ENCODE results near the gene FAM98A. TPM values are rescaled to one million over a fixed set of nuclear protein-coding genes. Genes with fewer than 3 reads are reported as not detected.

Gene FAM98A
- total and polyA plus RNA-seq, 9 of the 15 experiments (the other 6 are each of a cell fraction or from before 2014, with no cell fraction given), result 16.5 to 238 (median 44.6) TPM

GRCh38 chr2:33603416-33603815 lies 4.3 kb upstream of the FAM98A start:
- ATAC-seq (no peak), FAIRE-seq (no peak), DNase-seq (ENCODE audit: extremely low read depth in 1 of 4, low spot score in 3 of 4) (no peak)
- CTCF ChIA-PET (ENCODE audit: low intra/inter-chr PET ratio), result no interaction called here
- in situ Hi-C loops (cut with MboI) (no loop called here), intact Hi-C loops (cut with micrococcal nuclease) (no loop called here)
- no TSS peak for BruUV-seq (replicated peaks)
- no peak overlapping the region for H2AFZ ChIP-seq (ENCODE audit: low read depth, low read length)
- peaks cover 0 to 8% of the 10 kb centered on the region in 2 experiments; a peak in 1 of 5 replicates for H3K4me1 ChIP-seq (replicated peaks in 1 of 2; ENCODE audit: control insufficient read depth in 2 of 2, insufficient read depth in 2 of 2, low read length in 2 of 2)
- H3K36me3 ChIP-seq (ENCODE audit: control insufficient read depth, insufficient read depth, low read length), result no peaks in the 10 kb centered on the region
- no peaks in the 10 kb centered on the region for H3K9me3 ChIP-seq (replicated peaks; ENCODE audit: control insufficient read depth, insufficient read depth, low read depth, low read length)
- POLR2A ChIA-PET, result no interaction called here
- no peak overlapping the region for H3K9ac ChIP-seq (ENCODE audit: insufficient read depth in 1 of 2, low read depth in 2 of 2, low read length in 2 of 2)
- H3K27me3 ChIP-seq (ENCODE audit: control insufficient read depth in 2 of 2, insufficient read depth in 2 of 2, low read length in 2 of 2), result no peaks in the 10 kb centered on the region
- H3K4me3 ChIP-seq, result no peak overlapping the region
- no peaks in the 10 kb centered on the region for H3K9me1 ChIP-seq (ENCODE audit: control insufficient read depth, insufficient read depth, low read length)
- H4K20me1 ChIP-seq (replicated peaks; ENCODE audit: control insufficient read depth, insufficient read depth, low read length), result no peaks in the 10 kb centered on the region
- 21% methylated on average over 3 of the region's 3 CpGs for WGBS (ENCODE audit: insufficient coverage, low coverage, missing lambda C conversion rate)
- H3K27ac ChIP-seq (ENCODE audit: extremely low read depth, low read depth, low read length), result no peak overlapping the region
- H3K79me2 ChIP-seq (ENCODE audit: control insufficient read depth, insufficient read depth, low read length), result peaks cover 7% of the 10 kb centered on the region
- TF ChIP-seq C11orf30 (IDR thresholded peaks at IDR 0.05; ENCODE audit: low read depth) (no peak), USF1 (CRISPR knock-in tag; IDR thresholded peaks at IDR 0.05) (no peak), TCF15 (CRISPR knock-in tag; IDR thresholded peaks at IDR 0.05) (no peak), KLF6 (CRISPR knock-in tag; IDR thresholded peaks at IDR 0.05; ENCODE audit: borderline replicate concordance) (no peak), BCLAF1 (IDR thresholded peaks at IDR 0.05; ENCODE audit: borderline replicate concordance in 1 of 2, control insufficient read depth in 1 of 2, low read depth in 2 of 2, low read length in 1 of 2) (no peak), HOXB6 (CRISPR knock-in tag; IDR thresholded peaks at IDR 0.05; ENCODE audit: borderline replicate concordance) (no peak)
- no peak overlapping the region for H3K4me2 ChIP-seq (ENCODE audit: insufficient read depth, low read length)
